IPS DF 4.7 (cell line): ENCODE data around the gene PDXDC1.
"Not testable (repeated sequence)": the region's sequence is repeated elsewhere in the genome, so short reads cannot be mapped to it uniquely, and the experiment has no call there.

Experiments used
- DNase-seq: peaks from one replicate; pipeline ENCODE4 v3.0.0-alpha.2; 2013; ENCODE audit warnings: low spot score; ENCODE audit errors: extremely low read depth

PDXDC1 gene

GRCh38 chr16:14974656-14975417 is at the start of gene PDXDC1:
TSS of gene PDXDC1 (plus strand) at chr16:14975026. CDS start at chr16:14975200, 174 bp downstream.
- peak; percentile 62 for DNase-seq

GRCh38 chr16:14928064-14928714 is 46.6 kb upstream of the PDXDC1 start:
- not testable (repeated sequence) for DNase-seq

- DNase-seq = not testable (repeated sequence)
Observed at GRCh38 chr16:14929176-14929575, 45.6 kb upstream of the PDXDC1 start.

- not testable (repeated sequence) for DNase-seq
Observed at GRCh38 chr16:14930246-14930645, 44.6 kb upstream of the PDXDC1 start.

GRCh38 chr16:14930971-14931370 is 43.9 kb upstream of the PDXDC1 start:
- DNase-seq = not testable (repeated sequence)

GRCh38 chr16:14932581-14933375 is 42.0 kb upstream of the PDXDC1 start:
- DNase-seq = not testable (repeated sequence)

- not testable (repeated sequence) for DNase-seq
Observed at GRCh38 chr16:14937143-14937542, 37.7 kb upstream of the PDXDC1 start, which contains the start of gene NPIPA1. TSS of gene NPIPA1 (plus strand) at chr16:14937443. CDS start at chr16:14937443, 0 bp downstream.

- not testable (repeated sequence) for DNase-seq
Observed at GRCh38 chr16:14937994-14938393, 36.8 kb upstream of the PDXDC1 start.

GRCh38 chr16:14942686-14943085 is 32.1 kb upstream of the PDXDC1 start:
- not testable (repeated sequence) for DNase-seq

- no peak for DNase-seq
Observed at GRCh38 chr16:14955546-14956231, 19.1 kb upstream of the PDXDC1 start.

GRCh38 chr16:14957576-14958322 is 17.1 kb upstream of the PDXDC1 start:
- DNase-seq = no peak

- DNase-seq = no peak
Observed at GRCh38 chr16:14958323-14958600, 16.6 kb upstream of the PDXDC1 start.

GRCh38 chr16:14958970-14959369 is 15.9 kb upstream of the PDXDC1 start:
- no peak for DNase-seq

GRCh38 chr16:14961405-14962186 is 13.2 kb upstream of the PDXDC1 start:
- DNase-seq = no peak

- no peak for DNase-seq
Observed at GRCh38 chr16:14963281-14964173, 11.3 kb upstream of the PDXDC1 start.

GRCh38 chr16:14965328-14965727 is 9.5 kb upstream of the PDXDC1 start:
- DNase-seq = no peak

- DNase-seq = not testable (repeated sequence)
Observed at GRCh38 chr16:14969795-14970194, 5.0 kb upstream of the PDXDC1 start.

- DNase-seq = not testable (repeated sequence)
Observed at GRCh38 chr16:14971621-14972228, 3.1 kb upstream of the PDXDC1 start.
